Inflammatory macrophage treated with lipopolysaccharide for 4 hours (primary cell): Measurements from ENCODE around the gene PRIMA1.
A peak's percentile ranks its signal among the peaks of the same experiment; 100 is the strongest.

ENCODE experiments used
- DNase-seq: peaks from one replicate; pipeline ENCODE4 v3.0.0-alpha.2; 2020

Gene PRIMA1

GRCh38 chr14:93727917-93728650, 60.2 kb downstream of the PRIMA1 start:
- DNase-seq = no peak

- DNase-seq = no peak
Observed at GRCh38 chr14:93727039-93727740, 61.1 kb downstream of the PRIMA1 start.

- no peak for DNase-seq
Observed at GRCh38 chr14:93725993-93726392, 62.3 kb downstream of the PRIMA1 start.

- DNase-seq = no peak
Observed at GRCh38 chr14:93725002-93725582, 63.2 kb downstream of the PRIMA1 start.

- no peak for DNase-seq
Observed at GRCh38 chr14:93723001-93723400, 65.3 kb downstream of the PRIMA1 start.

- no peak for DNase-seq
Observed at GRCh38 chr14:93720981-93721483, 67.3 kb downstream of the PRIMA1 start.

GRCh38 chr14:93720076-93720815, 68.0 kb downstream of the PRIMA1 start:
- no peak for DNase-seq

GRCh38 chr14:93719256-93719655, 69.0 kb downstream of the PRIMA1 start:
- no peak for DNase-seq

- no peak for DNase-seq
Observed at GRCh38 chr14:93717668-93718320, 70.5 kb downstream of the PRIMA1 start.

GRCh38 chr14:93716746-93717667, 71.3 kb downstream of the PRIMA1 start:
- DNase-seq = no peak

GRCh38 chr14:93716002-93716745, 72.1 kb downstream of the PRIMA1 start:
- DNase-seq = peak; percentile 29

GRCh38 chr14:93715279-93715927, 72.9 kb downstream of the PRIMA1 start:
- DNase-seq = no peak

- DNase-seq = no peak
Observed at GRCh38 chr14:93714605-93715004, 73.7 kb downstream of the PRIMA1 start.

GRCh38 chr14:93713726-93714405, 74.4 kb downstream of the PRIMA1 start:
- DNase-seq = no peak

- no peak for DNase-seq
Observed at GRCh38 chr14:93712838-93713724, 75.2 kb downstream of the PRIMA1 start.

- DNase-seq = no peak
Observed at GRCh38 chr14:93712079-93712837, 76.0 kb downstream of the PRIMA1 start.

- DNase-seq = peak; percentile 28
Observed at GRCh38 chr14:93709249-93709648, 79.0 kb downstream of the PRIMA1 start.

- DNase-seq = no peak
Observed at GRCh38 chr14:93708800-93709199, 79.5 kb downstream of the PRIMA1 start.
